Stimulated activated CD8-positive, alpha-beta memory T cell treated with anti-CD3 and anti-CD28 coated beads, Interleukin-7, amount 100 ng/mL, for 4 hours (primary cell): ENCODE measurements around the gene ZSCAN26.
"Not testable (repeated sequence)": the region's sequence is repeated elsewhere in the genome, so short reads cannot be mapped to it uniquely, and the experiment has no call there.

Experiments
- DNase-seq, 2 donors: peaks; one replicate each; pipeline ENCODE4 v3.0.0-alpha.2; 2020; ENCODE audit warnings: low read depth in 2 of 2

The ZSCAN26 gene

GRCh38 chr6:28254121-28254519 is 12.8 kb upstream of the ZSCAN26 start:
- DNase-seq, result no peak

GRCh38 chr6:28257042-28257441 is 9.9 kb upstream of the ZSCAN26 start:
- DNase-seq, result no peak

- DNase-seq, result peak; percentile 51 to 69
These were observed 7.8 kb upstream of the ZSCAN26 start, which contains the start of gene NKAPL for GRCh38 chr6:28258877-28259777. NKAPL (plus strand) TSS chr6:28259297; CDS start chr6:28259372, 75 bp downstream.

- no peak for DNase-seq
These were observed 3.0 kb upstream of the ZSCAN26 start for GRCh38 chr6:28263922-28264321.

GRCh38 chr6:28264834-28265401 is 2.0 kb upstream of the ZSCAN26 start:
- DNase-seq, result no peak

- DNase-seq, result no peak
These were observed 381 bp upstream of the ZSCAN26 start for GRCh38 chr6:28266563-28266961.

- DNase-seq, result no peak
These were observed 734 bp downstream of the ZSCAN26 start for GRCh38 chr6:28267695-28268059.

GRCh38 chr6:28269492-28269891 is 2.5 kb downstream of the ZSCAN26 start:
- DNase-seq, result no peak

GRCh38 chr6:28274888-28275287 is 7.9 kb downstream of the ZSCAN26 start:
- no peak for DNase-seq

GRCh38 chr6:28277746-28278145 is 10.8 kb downstream of the ZSCAN26 start:
- DNase-seq, result no peak

- DNase-seq, result no peak
These were observed 13.8 kb downstream of the ZSCAN26 start for GRCh38 chr6:28280595-28281287.

- peak in 1 of 2 donors; percentile 36 for DNase-seq
These were observed 14.5 kb downstream of the ZSCAN26 start, which contains the start of gene PGBD1 for GRCh38 chr6:28281288-28282064. PGBD1 (plus strand) TSS chr6:28281572; CDS start chr6:28283814, 2,242 bp downstream.

- no peak for DNase-seq
These were observed 16.0 kb downstream of the ZSCAN26 start for GRCh38 chr6:28282926-28283325.

GRCh38 chr6:28291573-28291972 is 24.6 kb downstream of the ZSCAN26 start:
- DNase-seq, result no peak

- no peak for DNase-seq
These were observed 28.4 kb downstream of the ZSCAN26 start for GRCh38 chr6:28295326-28295725.

- no peak for DNase-seq
These were observed 29.6 kb downstream of the ZSCAN26 start for GRCh38 chr6:28296520-28297060.

GRCh38 chr6:28303570-28303969 is 36.6 kb downstream of the ZSCAN26 start:
- no peak for DNase-seq

- not testable (repeated sequence) for DNase-seq
These were observed 39.4 kb downstream of the ZSCAN26 start for GRCh38 chr6:28306363-28306762.

- no peak for DNase-seq
These were observed 44.3 kb downstream of the ZSCAN26 start for GRCh38 chr6:28311139-28311823.

GRCh38 chr6:28312939-28313338 is 46.0 kb downstream of the ZSCAN26 start:
- DNase-seq, result no peak

- DNase-seq, result no peak
These were observed 48.7 kb downstream of the ZSCAN26 start for GRCh38 chr6:28315628-28316027.
